Heart right ventricle (tissue), 16 donors: ENCODE results near the gene CFAP161. TPM values are rescaled to one million over a fixed set of nuclear protein-coding genes. Genes with fewer than 3 reads are reported as not detected.

ENCODE experiments used
- ATAC-seq, 8 donors: fragments of 200-7000 bp; cut with Tn5 transposase; one replicate each; pipeline ENCODE4 v1.9.1; 2020; ENCODE audit warnings: mild to moderate bottlenecking in 8 of 8, moderate library complexity in 8 of 8, moderate number of reproducible peaks in 1 of 8
- DNase-seq, 2 donors: peaks; one replicate each; pipeline ENCODE4 v3.0.0-alpha.2; 2020
- H3K27ac ChIP-seq, 10 donors: fragments of 200-600 bp; sonication (generic) in 2 of 10; one replicate each; pipeline versions ENCODE4 v1.5.0 to v1.8.0; 2020 to 2022; ENCODE audit warnings: mild to moderate bottlenecking in 3 of 10
- H3K27me3 ChIP-seq, 7 donors: fragments of 200-600 bp; one replicate each; pipeline ENCODE4 v1.8.0; 2021 to 2022; ENCODE audit warnings: mild to moderate bottlenecking in 2 of 7
- H3K36me3 ChIP-seq, 9 donors: fragments of 200-600 bp; sonication (generic) in 1 of 9; one replicate each; pipeline versions ENCODE4 v1.5.0 to v1.8.0; 2020 to 2022; ENCODE audit warnings: mild to moderate bottlenecking in 2 of 9
- H3K4me1 ChIP-seq, 9 donors: fragments of 200-600 bp; sonication (generic) in 1 of 9; one replicate each; pipeline versions ENCODE4 v1.5.0 to v1.8.0; 2020 to 2022; ENCODE audit warnings: mild to moderate bottlenecking in 4 of 9
- H3K4me3 ChIP-seq, 10 donors: fragments of 200-600 bp; sonication (generic) in 2 of 10; one replicate each; pipeline versions ENCODE4 v1.5.0 to v1.8.0; 2020 to 2022; ENCODE audit warnings: mild to moderate bottlenecking in 7 of 10, moderate library complexity in 2 of 10
- H3K9me3 ChIP-seq, 11 donors: fragments of 200-600 bp in 10 of 11; sonication (generic) in 2 of 11; one replicate each; pipeline versions ENCODE4 v1.5.0 to v1.8.0; 2013 to 2022; ENCODE audit warnings: mild to moderate bottlenecking in 2 of 11, control low read depth in 1 of 11, moderate library complexity in 1 of 11
- CTCF ChIP-seq, 9 donors: fragments of 200-600 bp; sonication (generic) in 2 of 9; IDR thresholded peaks; one replicate each; pipeline versions ENCODE4 v1.5.0 to v1.8.0; 2021 to 2022; ENCODE audit warnings: antibody characterized with exemption in 9 of 9, mild to moderate bottlenecking in 5 of 9, moderate library complexity in 1 of 9
- WGBS, 2 donors: extraction: QIAGEN DNeasy Blood & Tissue Kit; methylation state at CpG; one replicate each; pipeline ENCODE4 v1.1.7; 2013; ENCODE audit warnings: inconsistent platforms in 1 of 2; 5-methylcytosine and 5-hydroxymethylcytosine counted together
- intact Hi-C, 10 donors: fragments of 100-400 bp; cut with DNase I; formaldehyde crosslinking; loops; one replicate each; pipeline versions ENCODE4 v1.11.1 to v1.14.2; 2022
- polyA plus RNA-seq, 2 donors: library from polyadenylated mRNA; stranded (reverse); fragments of 200-250 nt; gene quantifications; one replicate each; pipeline ENCODE4 v1.2.3, GENCODE V29; 2013
- total RNA-seq, 10 donors: library from RNA; stranded (reverse); fragmentation: NEBNext Ultra II Directional in 3 of 10; extraction: Animal tissue kit (Norgen Biotek cat#: 25700) in 3 of 10; gene quantifications; one replicate each; pipeline versions ENCODE4 v1.2.1 to v1.2.4, GENCODE V29; 2021 to 2023
- donor health status: Arrhythmogenic right ventricular cardiomyopathy.
- donor health status: ischemic (EF 13 %, LVEDD 7.1; RV severe dilation, severe dysfunction).
- donor health status: healthy with polysubstance abuse.
- donor health status: DM: no; HTN: yes; CAD: no.
- donor health status: DM: no; HTN: no; CAD: no.
- donor health status: ischemic (EF 25% LVEDD 6.9; RV normal size, moderate dysfunction).
- donor health status: ischemic (EF 25% LVEDD 5.7; RV mildly dilated, moderate dysfunction).
- donor health status: healthy.
- donor health status: DM: yes; HTN: yes; CAD: no.
- donor health status: Ischemic cardiomyopathy.
- donor health status: ischemic (EF 35%, LVEDD 5.7; RV mildly dilated, moderate dysfunction).
- donor health status: nonischemic (EF 11% LVEDD 7.7; RV severe dilation, severe dysfunction).
- donor health status: DM: yes; HTN: yes; CAD: no.
- donor health status: PGD.
- donor health status: ischemic (EF 29% LVEDD 5.4; RV normal size, mild dysfunction).
- donor health status: nonischemic (EF 23%, LVEDD 6.1; RV moderate dilation, normal function).

The CFAP161 gene
- total and polyA plus RNA-seq, 12 donors, result 0.28 to 1.2 (median 0.83) TPM

DNA sequence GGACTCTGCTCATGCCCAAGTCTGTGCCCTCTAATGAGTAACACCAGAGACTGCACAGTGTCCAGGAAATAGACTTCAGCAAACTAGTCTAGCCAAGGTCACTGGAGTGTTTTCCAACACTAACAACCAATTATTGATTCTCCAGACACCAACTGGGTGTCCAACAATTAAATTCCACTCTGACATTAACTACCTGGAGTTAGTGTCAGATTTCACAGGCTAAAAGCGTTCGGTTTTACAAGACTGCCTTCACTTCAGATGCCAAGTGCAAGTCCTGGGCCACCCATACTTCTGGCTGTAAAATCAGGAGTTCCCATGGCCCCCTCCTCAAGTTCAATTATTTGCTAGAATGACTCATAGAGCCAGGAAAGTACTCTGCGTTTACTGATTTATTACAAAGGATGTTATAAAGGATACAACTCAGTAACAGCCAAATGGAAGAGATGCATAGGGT is 20.8 kb upstream of the CFAP161 start:
- H3K27me3 ChIP-seq, result peaks cover 0 to 12% (median 1%) of the 10 kb centered on the region in 7 donors
- DNase-seq, result no peak
- WGBS, 2 donors, result 60 to 68% methylated on average over 3 of the region's 3 CpGs

DNA sequence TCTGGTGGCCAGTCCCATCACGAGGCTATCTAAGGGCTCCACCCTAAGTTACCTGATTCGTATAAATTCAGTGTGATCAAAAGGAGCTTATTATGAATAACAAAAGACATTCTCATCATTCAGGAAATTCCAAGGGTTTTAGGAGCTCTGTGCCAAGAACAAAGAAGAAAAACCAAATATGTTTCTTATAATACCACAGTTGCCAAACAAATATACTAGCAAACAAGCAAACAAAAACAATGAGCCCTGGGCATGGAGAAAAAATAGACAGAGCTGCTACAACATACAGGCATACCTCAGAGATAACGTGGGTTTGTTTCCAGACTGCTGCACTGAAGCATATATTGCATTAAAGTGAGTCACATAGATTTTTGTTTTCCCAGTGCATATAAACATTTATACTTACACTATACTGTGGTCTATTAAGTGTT is 20.2 kb upstream of the CFAP161 start:
- peaks cover 0 to 35% (median 5%) of the 10 kb centered on the region in 9 donors for H3K4me1 ChIP-seq
- H3K4me3 ChIP-seq, result no peak overlapping the region
- no peaks in the 10 kb centered on the region for H3K36me3 ChIP-seq
- intact Hi-C loops, result loop anchor here in 1 of 10 donors (5.0 kb wide), 1 partner anchor 38 kb away; no protein-coding TSS in a partner anchor
- DNase-seq (no peak), ATAC-seq (no peak)
- H3K27ac ChIP-seq, result no peak overlapping the region
- H3K9me3 ChIP-seq, result no peaks in the 10 kb centered on the region
- WGBS, 2 donors, result 19 to 24% methylated on average over 3 of the region's 3 CpGs
- TF ChIP-seq CTCF (IDR thresholded peaks at IDR 0.05), result no peak
- peaks cover 0 to 19% (median 7%) of the 10 kb centered on the region in 7 donors for H3K27me3 ChIP-seq

More for the DNA sequence above, 20.8 kb upstream of the CFAP161 start:
- no peak for TF ChIP-seq CTCF (IDR thresholded peaks at IDR 0.05)
- Histone ChIP-seq H3K9me3 (no peaks in the 10 kb centered on the region), H3K36me3 (no peaks in the 10 kb centered on the region), H3K4me3 (no peak overlapping the region), H3K27ac (no peak overlapping the region), H3K4me1 (peaks cover 0 to 35% (median 5%) of the 10 kb centered on the region in 9 donors)
- no peak for ATAC-seq
- intact Hi-C loops, result loop anchor here in 1 of 10 donors (5.0 kb wide), 1 partner anchor 39 kb away; no protein-coding TSS in a partner anchor

- H3K36me3 ChIP-seq, result no peaks in the 10 kb centered on the region
- 93 to 96% methylated on average over 5 of the region's 5 CpGs for WGBS, 2 donors
- TF ChIP-seq CTCF (IDR thresholded peaks at IDR 0.05), result no peak
- no peaks in the 10 kb centered on the region for H3K9me3 ChIP-seq
- peak overlapping the region in 1 of 10 donors; percentile 11 for H3K27ac ChIP-seq
- ATAC-seq (peak in 1 of 8 donors; percentile 33), DNase-seq (no peak)
- H3K4me1 ChIP-seq, result peaks cover 0 to 35% (median 5%) of the 10 kb centered on the region in 9 donors
- H3K4me3 ChIP-seq, result no peak overlapping the region
- intact Hi-C loops, result no loop called here
- peaks cover 0 to 28% (median 21%) of the 10 kb centered on the region in 7 donors for H3K27me3 ChIP-seq
Measured at GRCh38 chr15:81115054-81115939, 18.8 kb upstream of the CFAP161 start.

DNA sequence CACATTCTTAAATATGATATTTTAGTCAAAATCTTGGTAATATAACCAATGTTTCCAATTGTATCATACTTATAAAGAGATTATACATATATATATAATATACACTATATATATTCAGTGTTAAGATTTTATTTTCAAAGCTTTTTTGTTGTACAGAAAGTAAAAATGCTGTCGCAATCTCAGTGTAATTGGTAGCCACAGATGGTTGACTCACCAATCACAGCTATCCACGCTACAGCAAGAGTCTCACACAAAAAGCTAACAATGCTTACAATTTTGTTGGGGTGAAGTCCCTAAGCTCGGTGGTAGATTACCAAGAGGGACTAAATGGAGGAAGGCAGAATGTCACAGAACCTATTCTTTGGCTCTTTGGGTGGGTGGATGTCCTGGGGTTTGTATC is 16.9 kb upstream of the CFAP161 start:
- H3K9me3 ChIP-seq, result no peaks in the 10 kb centered on the region
- DNase-seq (no peak), ATAC-seq (no peak)
- no peak for TF ChIP-seq CTCF (IDR thresholded peaks at IDR 0.05)
- H3K4me1 ChIP-seq, result peaks cover 0 to 24% (median 5%) of the 10 kb centered on the region in 9 donors
- 88 to 93% methylated on average over 3 of the region's 3 CpGs for WGBS, 2 donors
- no peak overlapping the region for H3K27ac ChIP-seq
- peaks cover 0 to 30% (median 24%) of the 10 kb centered on the region in 7 donors for H3K27me3 ChIP-seq
- H3K4me3 ChIP-seq, result no peak overlapping the region
- no peaks in the 10 kb centered on the region for H3K36me3 ChIP-seq
- intact Hi-C loops, result no loop called here
